Measurements from ENCODE around the gene TENT5C. TPM values are rescaled to one million over a fixed set of nuclear protein-coding genes. Genes with fewer than 3 reads are reported as not detected.

TENT5C gene
- polyA plus RNA-seq, 1 of the 3 experiments (the other 2 are of a cell fraction): 0.90 TPM

GRCh38 chr1:117657949-117658660 is 52.3 kb downstream of the TENT5C start:
- no peak overlapping the region for H3K4me3 ChIP-seq (ENCODE audit: low read depth in 2 of 2, low read length in 1 of 2)
- H3K9me2 ChIP-seq: no peaks in the 10 kb centered on the region
- H3K9ac ChIP-seq: no peak overlapping the region
- H4K20me1 ChIP-seq (ENCODE audit: insufficient read depth): no peaks in the 10 kb centered on the region
- H3K9me3 ChIP-seq: no peaks in the 10 kb centered on the region
- no peaks in the 10 kb centered on the region for H3K27me3 ChIP-seq (ENCODE audit: insufficient read depth)
- H3K36me3 ChIP-seq (replicated peaks in 1 of 2; ENCODE audit: control insufficient read depth in 1 of 2, insufficient read depth in 2 of 2, low read length in 1 of 2): no peaks in the 10 kb centered on the region
- CTCF ChIA-PET: no interaction called here
- no peak overlapping the region for H3K4me2 ChIP-seq
- no peak for DNase-seq
- POLR2A ChIA-PET: no interaction called here
- H3K27ac ChIP-seq (ENCODE audit: low read depth in 2 of 2, low read length in 1 of 2): no peak overlapping the region
- 99% methylated on average over 5 of the region's 5 CpGs for WGBS (ENCODE audit: low lambda C conversion rate)
- no peak overlapping the region for H2AFZ ChIP-seq (ENCODE audit: low read depth)
- peaks cover 8 to 11% of the 10 kb centered on the region in 2 experiments; a peak in 2 of 4 replicates for H3K4me1 ChIP-seq (ENCODE audit: control insufficient read depth in 1 of 2, insufficient read depth in 2 of 2, low read depth in 1 of 2, low read length in 1 of 2)
- no peaks in the 10 kb centered on the region for H3K79me2 ChIP-seq (ENCODE audit: insufficient read depth)
- TF ChIP-seq FOXM1 (IDR thresholded peaks at IDR 0.05; ENCODE audit: low read depth): no peak
- no peak for TF ChIP-seq RAD21 (IDR thresholded peaks at IDR 0.05; ENCODE audit: low read length)
- no peak for TF ChIP-seq TCF12 (IDR thresholded peaks at IDR 0.05)
- H3F3A ChIP-seq (replicated peaks; ENCODE audit: insufficient read depth): no peaks in the 10 kb centered on the region

GRCh38 chr1:117658676-117659075 is 52.8 kb downstream of the TENT5C start:
- H3K36me3 ChIP-seq (replicated peaks in 1 of 2; ENCODE audit: control insufficient read depth in 1 of 2, insufficient read depth in 2 of 2, low read length in 1 of 2): no peaks in the 10 kb centered on the region
- no peak overlapping the region for H3K27ac ChIP-seq (ENCODE audit: low read depth in 2 of 2, low read length in 1 of 2)
- H3K4me2 ChIP-seq: no peak overlapping the region
- H3F3A ChIP-seq (replicated peaks; ENCODE audit: insufficient read depth): no peaks in the 10 kb centered on the region
- H3K27me3 ChIP-seq (ENCODE audit: insufficient read depth): no peaks in the 10 kb centered on the region
- H2AFZ ChIP-seq (ENCODE audit: low read depth): no peak overlapping the region
- no peaks in the 10 kb centered on the region for H3K9me3 ChIP-seq
- WGBS (ENCODE audit: low lambda C conversion rate): 80% methylated on average over 2 of the region's 3 CpGs
- H3K4me3 ChIP-seq (ENCODE audit: low read depth in 2 of 2, low read length in 1 of 2): no peak overlapping the region
- peaks cover 8 to 11% of the 10 kb centered on the region in 2 experiments; a peak in 2 of 4 replicates for H3K4me1 ChIP-seq (ENCODE audit: control insufficient read depth in 1 of 2, insufficient read depth in 2 of 2, low read depth in 1 of 2, low read length in 1 of 2)
- ChIA-PET CTCF (interaction anchor here (1.5 kb wide), 1 partner anchor 124 kb away, joined by 3 read pairs; no protein-coding TSS in a partner anchor), POLR2A (no interaction called here)
- no peak for DNase-seq
- H3K9ac ChIP-seq: no peak overlapping the region
- TF ChIP-seq REST (IDR thresholded peaks at IDR 0.05; ENCODE audit: low read depth, low read length): no peak
- no peak for TF ChIP-seq MEF2A (IDR thresholded peaks at IDR 0.05; ENCODE audit: borderline replicate concordance, low read depth)
- no peak for TF ChIP-seq FOXJ3 (CRISPR knock-in tag; IDR thresholded peaks at IDR 0.05)
- TF ChIP-seq ZBTB33 (IDR thresholded peaks at IDR 0.05; ENCODE audit: borderline replicate concordance, low read depth): no peak
- TF ChIP-seq JUND (IDR thresholded peaks at IDR 0.05): no peak
- TF ChIP-seq TCF12 (IDR thresholded peaks at IDR 0.05): no peak
- H4K20me1 ChIP-seq (ENCODE audit: insufficient read depth): no peaks in the 10 kb centered on the region
- no peaks in the 10 kb centered on the region for H3K79me2 ChIP-seq (ENCODE audit: insufficient read depth)
- H3K9me2 ChIP-seq: no peaks in the 10 kb centered on the region
